ENCODE measurements around the gene MRPL11.
A peak's percentile ranks its signal among the peaks of the same experiment; 100 is the strongest.

Gene MRPL11

DNA sequence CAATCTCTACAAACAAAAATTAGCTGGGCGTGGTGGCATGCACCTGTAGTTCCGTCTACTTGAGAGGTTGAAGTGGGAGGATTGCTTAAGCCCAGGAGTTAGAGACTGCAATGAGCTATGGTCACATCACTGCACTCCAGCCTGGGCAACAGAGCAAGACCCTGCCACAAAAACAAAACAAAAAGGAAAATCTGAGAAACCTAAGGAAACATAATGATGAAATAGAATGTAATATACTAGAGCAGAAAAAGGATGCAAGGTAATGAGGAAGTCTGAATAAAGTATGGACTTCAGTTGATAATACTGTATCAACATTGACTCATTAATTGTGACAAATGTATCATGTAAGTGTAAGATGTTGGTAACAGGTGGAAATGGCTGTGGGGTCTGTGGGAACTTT, 9.7 kb downstream of the MRPL11 start:
- no peak for DNase-seq

DNA sequence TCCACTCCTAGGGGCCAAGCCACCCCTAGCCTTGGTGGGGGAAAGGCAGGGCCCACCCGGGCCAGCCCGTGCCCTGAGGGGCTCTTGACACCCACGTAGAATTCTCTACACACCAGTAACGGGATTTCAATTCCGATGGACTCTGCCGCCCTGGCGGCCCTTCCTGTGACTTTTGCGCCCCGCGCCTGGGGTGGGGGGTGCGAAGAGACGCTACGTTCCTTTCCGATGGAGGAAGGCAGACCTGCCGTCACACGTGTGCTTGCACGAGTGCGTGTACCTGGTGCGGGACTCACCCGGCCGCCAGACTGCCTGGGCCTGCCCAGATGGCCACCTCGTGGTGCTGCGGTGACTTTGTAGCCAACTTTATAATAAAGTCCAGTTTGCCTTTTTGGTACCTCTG, 12.3 kb downstream of the MRPL11 start:
- DNase-seq = no peak

DNA sequence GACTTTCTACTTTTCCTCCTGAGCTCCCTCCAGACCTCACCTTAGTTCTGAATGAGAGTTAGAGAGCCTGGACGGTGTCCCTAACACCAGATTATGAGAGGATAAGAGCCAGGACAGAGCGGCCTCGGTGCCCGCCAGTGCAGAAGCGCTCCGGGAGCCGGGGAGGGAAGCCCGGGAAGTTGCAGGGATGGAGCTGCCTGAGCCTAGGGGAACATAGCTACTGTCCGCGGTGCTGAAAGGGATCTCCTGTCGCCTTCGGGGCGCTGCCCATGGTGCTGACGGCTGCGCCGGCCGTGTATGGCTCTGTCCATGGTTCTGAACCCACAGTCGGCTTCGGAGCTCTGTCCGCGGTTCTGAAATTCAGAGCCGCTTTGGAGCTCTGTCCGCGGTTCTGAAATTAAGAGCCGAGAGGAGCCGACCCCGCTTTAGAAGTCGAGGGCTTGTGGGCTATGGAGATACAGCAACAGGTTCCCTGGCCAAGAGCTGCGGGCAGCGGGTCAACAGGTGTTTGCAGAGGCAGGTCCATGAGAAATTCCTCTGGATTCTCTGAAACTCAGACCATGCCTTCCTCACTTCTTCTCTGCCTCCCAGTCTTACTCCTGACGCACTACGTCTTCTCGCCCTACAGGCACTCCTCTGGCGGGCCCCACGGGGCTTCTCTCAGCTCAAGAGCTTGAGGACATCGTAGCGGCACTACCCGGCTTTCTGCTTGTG, 17.0 kb downstream of the MRPL11 start:
- peak; percentile 28 for DNase-seq

DNA sequence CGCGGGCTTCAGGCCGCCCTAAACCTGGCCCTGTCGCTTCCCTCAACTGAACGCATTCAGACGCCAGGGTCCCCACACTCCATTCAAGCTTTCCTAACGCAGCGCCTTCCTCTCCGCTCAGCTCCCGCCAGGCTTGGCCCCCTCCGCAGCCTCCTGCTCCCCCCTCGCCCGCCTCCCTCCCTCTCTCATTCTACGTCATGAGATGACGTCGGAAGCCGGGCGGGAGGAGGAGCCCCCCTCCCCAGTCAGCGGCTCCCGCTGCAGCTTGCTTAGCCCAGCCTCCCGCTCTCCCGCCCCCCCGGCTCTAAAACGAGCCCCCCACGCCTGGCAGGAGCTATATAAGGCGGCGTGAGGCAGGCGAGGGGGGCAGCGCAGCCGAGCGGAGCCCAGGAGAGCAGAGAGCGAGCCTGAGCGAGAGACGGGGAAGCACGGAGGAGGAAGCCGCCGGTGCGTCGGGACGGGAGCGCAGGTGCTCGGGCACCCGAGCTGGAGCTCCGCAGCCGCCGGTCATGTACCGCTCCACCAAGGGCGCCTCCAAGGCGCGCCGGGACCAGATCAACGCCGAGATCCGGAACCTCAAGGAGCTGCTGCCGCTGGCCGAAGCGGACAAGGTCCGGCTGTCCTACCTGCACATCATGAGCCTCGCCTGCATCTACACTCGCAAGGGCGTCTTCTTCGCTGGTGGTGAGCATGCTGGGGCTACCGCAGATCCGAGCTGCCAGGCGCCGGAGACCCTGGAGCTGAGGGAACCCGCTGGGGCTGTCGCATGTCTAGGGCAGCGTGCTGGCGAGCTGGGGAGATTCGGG, 17.8 kb downstream of the MRPL11 start, which contains the start of gene NPAS4:
TSS of gene NPAS4 (plus strand) at position 365 of the 806 bp plus-strand sequence. CDS start at position 510, 145 bp downstream.
- peak; percentile 86 for DNase-seq

GRCh38 chr11:66419825-66420224, 18.8 kb downstream of the MRPL11 start:
- peak; percentile 10 for DNase-seq

GRCh38 chr11:66418986-66419308, 19.7 kb downstream of the MRPL11 start:
- no peak for DNase-seq

- peak; percentile 60 for DNase-seq
These were observed 20.3 kb downstream of the MRPL11 start for GRCh38 chr11:66418168-66418985.

GRCh38 chr11:66417000-66417399, 21.6 kb downstream of the MRPL11 start:
- no peak for DNase-seq

DNA sequence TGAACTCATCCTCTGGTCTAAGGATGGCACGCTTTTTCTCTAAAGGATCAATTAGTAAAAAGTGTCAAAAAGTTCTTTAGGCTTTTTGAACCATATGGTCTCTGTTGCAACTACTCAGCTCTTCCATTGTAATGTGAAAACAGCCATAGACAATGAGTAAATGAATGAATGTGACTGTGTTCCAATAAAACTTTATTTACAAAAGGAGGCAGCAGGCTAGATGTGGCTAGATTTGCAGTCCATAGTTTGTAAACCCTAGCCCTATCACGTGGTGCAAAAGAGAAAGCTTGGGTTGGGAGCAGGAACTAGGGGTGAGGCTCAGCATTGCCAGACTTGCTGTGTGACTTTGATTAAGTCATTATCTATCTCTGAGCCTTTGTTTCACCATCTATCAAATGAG, 23.2 kb downstream of the MRPL11 start:
- DNase-seq = no peak

- DNase-seq = no peak
These were observed 24.3 kb downstream of the MRPL11 start for GRCh38 chr11:66414120-66414934.

DNA sequence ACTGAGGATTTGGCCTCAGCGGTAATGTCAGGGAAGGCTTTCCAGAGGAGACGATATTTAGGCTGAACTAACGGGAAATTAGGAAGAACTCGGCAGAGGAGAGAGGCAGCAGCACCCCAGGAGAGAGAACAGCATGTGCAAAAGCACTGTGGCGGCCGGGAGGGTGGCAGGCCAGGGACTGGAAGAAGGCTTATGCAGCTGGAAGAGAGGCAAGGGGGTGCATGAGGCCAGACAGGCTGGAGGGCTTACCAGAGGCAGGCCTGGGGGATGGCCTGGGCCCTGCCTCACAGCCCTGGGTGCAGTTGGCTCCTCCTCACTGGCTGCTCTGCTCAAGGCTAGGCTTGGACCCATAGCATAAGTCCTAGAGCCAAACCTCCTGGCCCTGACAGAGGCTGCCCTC, 25.5 kb downstream of the MRPL11 start:
- DNase-seq = no peak

- no peak for DNase-seq
These were observed 26.5 kb downstream of the MRPL11 start for GRCh38 chr11:66412110-66412509.

- DNase-seq = no peak
These were observed 27.3 kb downstream of the MRPL11 start for GRCh38 chr11:66411323-66411722.

DNA sequence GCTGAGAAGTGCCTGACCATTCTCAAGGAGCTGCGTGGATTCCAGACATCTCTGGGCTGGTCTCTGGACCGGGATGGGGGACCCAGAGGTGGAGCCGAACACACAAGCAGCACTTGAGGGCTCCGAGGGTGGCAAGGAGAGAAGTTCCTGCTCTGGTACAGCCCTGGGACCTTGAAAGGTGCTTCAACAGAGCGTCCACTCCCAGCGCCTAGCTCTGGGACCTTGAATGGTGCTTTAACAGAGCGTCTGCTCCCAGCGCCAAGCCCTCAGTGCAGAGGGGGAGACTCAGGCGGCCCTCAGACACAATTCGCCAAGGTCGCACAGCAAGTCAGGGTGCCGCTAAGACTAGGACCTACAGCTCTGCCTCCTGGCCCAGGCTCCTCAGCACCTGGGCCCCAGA, 28.5 kb downstream of the MRPL11 start:
- no peak for DNase-seq

- DNase-seq = no peak
These were observed 29.4 kb downstream of the MRPL11 start for GRCh38 chr11:66409226-66409625.

DNA sequence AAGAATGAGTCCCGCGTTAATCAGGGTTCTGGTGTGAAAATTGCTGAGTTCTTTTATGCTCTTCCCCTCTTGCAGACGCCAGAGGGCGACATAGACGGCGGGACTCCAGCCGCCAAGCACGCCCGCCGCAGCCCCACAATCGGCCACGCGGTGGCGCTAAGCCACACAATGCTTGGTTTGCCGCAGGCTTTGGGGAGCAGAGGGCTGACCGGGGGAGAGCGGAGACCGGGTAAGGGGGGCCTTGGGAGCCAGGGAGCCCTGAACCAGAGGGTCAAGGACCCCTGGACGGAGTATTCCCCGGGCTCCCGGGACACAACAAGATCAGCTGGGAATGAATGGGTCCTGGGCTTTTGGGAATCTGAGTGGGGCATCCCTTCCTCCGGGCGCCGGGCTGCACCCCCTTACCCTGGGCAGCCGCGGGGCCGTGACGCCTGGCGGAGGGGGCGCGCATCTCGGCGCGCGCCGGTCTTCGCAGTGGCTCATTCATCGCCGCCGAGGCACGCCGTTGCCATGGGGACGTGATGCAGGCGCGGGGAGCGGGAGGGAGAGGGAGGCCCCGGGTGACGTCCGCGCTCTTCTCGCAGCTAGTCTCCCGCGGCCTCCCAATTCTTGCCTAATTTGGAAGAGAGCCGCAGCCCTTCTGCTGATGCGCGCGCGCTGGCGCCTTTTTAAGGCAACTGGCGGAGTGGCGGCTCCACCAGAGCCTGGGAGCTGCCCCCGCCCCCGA, 30.0 kb downstream of the MRPL11 start:
- DNase-seq = peak; percentile 96

DNA sequence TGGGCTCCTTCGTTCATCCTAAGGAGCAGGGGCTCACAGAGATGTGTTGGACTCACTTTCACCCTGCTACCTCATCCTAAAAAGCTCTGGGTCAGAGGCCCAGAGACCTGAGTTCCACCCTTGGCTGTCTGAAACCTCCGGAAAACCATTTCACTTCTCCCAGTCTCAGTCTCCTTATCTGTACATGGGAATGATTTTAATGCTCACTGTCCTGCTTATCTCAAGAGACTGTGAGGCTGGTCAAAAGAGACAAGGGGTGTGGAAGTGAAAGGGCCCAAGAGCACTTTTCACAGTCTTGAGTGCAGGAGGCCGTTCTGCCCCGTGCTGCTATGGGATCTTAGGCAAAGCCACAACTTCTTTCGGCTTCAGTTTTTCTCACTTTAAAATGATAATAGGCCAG, 31.0 kb downstream of the MRPL11 start:
- no peak for DNase-seq

GRCh38 chr11:66393954-66394353, 44.7 kb downstream of the MRPL11 start:
- DNase-seq = no peak

DNA sequence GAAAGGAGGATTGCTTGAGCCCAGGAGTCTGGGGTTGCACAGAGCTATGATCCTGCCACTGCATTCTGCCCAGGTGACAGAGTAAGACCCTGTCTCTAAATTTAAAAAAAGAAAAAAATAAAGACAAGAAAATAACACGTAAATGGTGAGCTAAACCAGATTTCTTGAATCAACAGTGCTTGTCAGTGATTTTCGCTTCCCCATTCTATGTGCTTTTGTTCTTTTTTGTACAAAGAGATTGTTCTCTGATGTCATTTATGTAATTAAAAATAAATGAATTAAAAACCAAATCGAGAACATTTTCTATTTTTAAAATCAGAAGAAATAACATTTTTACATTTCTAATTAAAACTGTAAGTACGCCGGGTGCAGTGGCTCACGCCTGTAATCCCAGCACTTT, 47.3 kb downstream of the MRPL11 start:
- DNase-seq = no peak

DNA sequence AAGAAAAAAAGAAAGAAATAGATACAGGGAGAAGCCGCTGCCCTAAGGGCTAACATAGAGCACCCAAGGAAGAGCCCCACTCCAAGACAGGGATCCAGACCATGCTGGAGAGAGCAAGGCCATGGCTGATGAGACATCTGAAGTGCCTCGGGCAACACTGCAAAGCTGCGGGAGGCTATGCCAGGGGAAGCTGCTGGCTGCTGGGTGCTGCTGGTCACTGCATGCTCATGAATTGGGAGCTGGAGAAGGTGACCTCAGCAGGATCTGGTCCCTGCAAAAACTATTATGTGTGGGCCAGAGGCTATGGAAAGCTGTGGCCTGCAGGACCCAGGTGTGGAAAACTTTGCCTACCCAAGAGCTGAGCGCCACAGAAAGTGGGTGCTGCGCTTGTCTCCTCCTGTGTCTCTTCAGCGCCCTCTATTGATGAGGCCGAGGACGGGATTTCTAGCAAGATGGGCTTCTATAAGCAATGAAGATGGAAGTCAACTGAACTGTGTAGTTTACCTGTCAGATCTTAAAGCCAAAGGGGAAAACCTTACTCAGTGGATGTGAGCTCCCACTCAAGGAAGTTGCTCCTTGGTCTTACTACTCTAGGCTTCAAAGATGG, 49.8 kb downstream of the MRPL11 start:
- peak; percentile 49 for DNase-seq
